IMR-90 (cell line): ENCODE measurements around the gene RBBP8. TPM values are rescaled to one million over a fixed set of nuclear protein-coding genes. Genes with fewer than 3 reads are reported as not detected.

Experiments
- ATAC-seq: fragments of 200-7000 bp; cut with Tn5 transposase; 2 replicates; pipeline ENCODE4 v1.9.1; 2020; ENCODE audit warnings: low read depth, mild to moderate bottlenecking, moderate library complexity
- BruUV-seq: library from RNA; stranded (reverse); fragments of 400-500 nt; replicated peaks from 2 replicates; lab custom pipeline; 2021; lab: Mats Ljungman, UMichigan
- CTCF ChIA-PET: fragments of 300-600 bp; formaldehyde crosslinking; extraction: SDS; loops from one replicate; lab custom pipeline; 2021; ENCODE audit warnings: antibody characterized with exemption; lab: Yijun Ruan, JAX
- POLR2A ChIA-PET: fragments of 300-600 bp; sonication (Branson Sonifier 250); formaldehyde crosslinking; loops from one replicate; lab custom pipeline; 2022; ENCODE audit warnings: antibody characterized with exemption; ENCODE audit not compliant: unreplicated experiment; lab: Charles Lee
- DNase-seq: peaks from one replicate; pipeline ENCODE4 v3.0.0; 2013
- H2AFZ ChIP-seq: replicated peaks from 2 replicates; pipeline ENCODE3; 2013; ENCODE audit warnings: low read length, mild to moderate bottlenecking; ENCODE audit not compliant: poor library complexity
- H2AK5ac ChIP-seq: 2 replicates; pipeline ENCODE4 v1.6.1; 2013; ENCODE audit warnings: low read depth, low read length, inconsistent platforms
- H2AK9ac ChIP-seq: replicated peaks from 2 replicates; pipeline ENCODE3; 2013; ENCODE audit warnings: mild to moderate bottlenecking, low read depth, low read length, moderate library complexity; ENCODE audit not compliant: poor library complexity
- H2BK120ac ChIP-seq: 2 replicates; pipeline ENCODE4 v1.6.1; 2013; ENCODE audit warnings: low read depth, low read length, inconsistent platforms
- H2BK15ac ChIP-seq: 3 replicates; pipeline ENCODE4 v1.6.1; 2013; ENCODE audit warnings: low read depth, low read length, inconsistent platforms
- H2BK20ac ChIP-seq: 2 replicates; pipeline ENCODE4 v1.6.1; 2013; ENCODE audit warnings: low read depth, mild to moderate bottlenecking, inconsistent platforms, low read length, moderate library complexity
- H2BK5ac ChIP-seq: 2 replicates; pipeline ENCODE4 v1.6.1; 2013; ENCODE audit warnings: mild to moderate bottlenecking, low read depth, low read length, inconsistent platforms; ENCODE audit not compliant: poor library complexity, severe bottlenecking
- H3K14ac ChIP-seq: replicated peaks from 2 replicates; pipeline ENCODE4 v1.6.1; 2013; ENCODE audit warnings: low read depth, low read length, inconsistent platforms
- H3K18ac ChIP-seq: 2 replicates; pipeline ENCODE4 v1.6.1; 2013; ENCODE audit warnings: low read depth, low read length, control low read depth
- H3K23ac ChIP-seq: 2 replicates; pipeline ENCODE4 v1.6.1; 2013; ENCODE audit warnings: low read depth, low read length, inconsistent platforms
- H3K27ac ChIP-seq: 2 replicates; pipeline ENCODE4 v1.5.1; 2013; ENCODE audit warnings: mild to moderate bottlenecking, control low read depth, low read length; ENCODE audit not compliant: insufficient read depth
- H3K27me3 ChIP-seq: 2 replicates; pipeline ENCODE4 v1.6.1; 2013; ENCODE audit warnings: low read length; ENCODE audit not compliant: control insufficient read depth, insufficient read depth
- H3K36me3 ChIP-seq: 2 replicates; pipeline ENCODE4 v1.6.1; 2013; ENCODE audit warnings: low read length, mixed read lengths; ENCODE audit not compliant: control insufficient read depth, insufficient read depth
- H3K4ac ChIP-seq: 2 replicates; pipeline ENCODE4 v1.6.1; 2013; ENCODE audit warnings: low read depth, low read length, inconsistent platforms
- H3K4me1 ChIP-seq: 2 replicates; pipeline ENCODE4 v1.6.1; 2013; ENCODE audit warnings: low read length, mixed read lengths; ENCODE audit not compliant: control insufficient read depth, insufficient read depth
- H3K4me2 ChIP-seq: 2 replicates; pipeline ENCODE4 v1.6.1; 2013; ENCODE audit warnings: low read depth, mild to moderate bottlenecking, control low read depth, low read length, moderate library complexity
- H3K4me3 ChIP-seq: 2 replicates; pipeline ENCODE4 v1.5.1; 2013; ENCODE audit warnings: low read depth, mild to moderate bottlenecking, control low read depth, low read length, moderate library complexity; ENCODE audit not compliant: insufficient read depth
- H3K56ac ChIP-seq: 2 replicates; pipeline ENCODE4 v1.6.1; 2013; ENCODE audit warnings: low read length, inconsistent platforms; ENCODE audit not compliant: insufficient read depth; ENCODE audit errors: extremely low read depth
- H3K79me1 ChIP-seq, 2 experiments: 2 replicates each; pipeline ENCODE4 v1.6.1; 2013; ENCODE audit warnings: low read length in 2 of 2, inconsistent platforms in 1 of 2, low read depth in 1 of 2
- H3K9ac ChIP-seq: 2 replicates; pipeline ENCODE4 v1.6.1; 2013; ENCODE audit warnings: low read depth, low read length, control low read depth
- H3K9me1 ChIP-seq: 2 replicates; pipeline ENCODE4 v1.6.1; 2013; ENCODE audit warnings: low read length, inconsistent platforms; ENCODE audit not compliant: insufficient read depth
- H3K9me3 ChIP-seq: 2 replicates; pipeline ENCODE4 v1.6.1; 2013; ENCODE audit warnings: low read length; ENCODE audit not compliant: control insufficient read depth, insufficient read depth
- H4K20me1 ChIP-seq: 2 replicates; pipeline ENCODE4 v1.6.1; 2013; ENCODE audit warnings: low read length, inconsistent platforms; ENCODE audit not compliant: insufficient read depth
- H4K5ac ChIP-seq: 2 replicates; pipeline ENCODE4 v1.6.1; 2013; ENCODE audit warnings: mild to moderate bottlenecking, low read depth, low read length, control low read depth
- H4K8ac ChIP-seq, 2 experiments: 2 replicates each; pipeline ENCODE4 v1.6.1; 2013; ENCODE audit warnings: low read depth in 2 of 2, low read length in 2 of 2, control low read depth in 1 of 2, inconsistent platforms in 1 of 2
- H4K91ac ChIP-seq: 2 replicates; pipeline ENCODE4 v1.6.1; 2013; ENCODE audit warnings: low read depth, low read length, inconsistent platforms; ENCODE audit not compliant: insufficient read depth
- SMC3 ChIP-seq: fragments of 150-350 bp; IDR thresholded peaks from 2 replicates; pipeline ENCODE4 v1.6.1; 2016; ENCODE audit warnings: low read depth, mild to moderate bottlenecking, antibody characterized with exemption, low read length, moderate library complexity
- WGBS, 2 experiments: methylation state at CpG; one replicate each; pipeline versions ENCODE4 v1.1.5 to v1.1.7; 2013; ENCODE audit warnings: missing lambda C conversion rate in 2 of 2; ENCODE audit not compliant: insufficient read length in 1 of 2; ENCODE audit errors: extremely low coverage in 2 of 2; 5-methylcytosine and 5-hydroxymethylcytosine counted together
- dilution Hi-C: fragments of 300-500 bp; cut with HindIII; formaldehyde crosslinking; loops from one replicate; pipeline ENCODE4 v1.14.3; 2018; ENCODE audit warnings: low sequenced_read_pairs; ENCODE audit not compliant: unreplicated experiment
- in situ Hi-C: fragments of 300-500 bp; cut with MboI; formaldehyde crosslinking; loops from 3 replicates; pipeline ENCODE4 v1.14.3; 2019; ENCODE audit warnings: low sequenced_read_pairs, inconsistent platforms, mixed read lengths
- intact Hi-C: fragments of 100-400 bp; cut with micrococcal nuclease; formaldehyde crosslinking; loops from 2 replicates; pipeline ENCODE4 v1.10.0; 2022
- microRNA-seq, 2 experiments: library from miRNA; stranded (forward) in 1 of 2; unstranded in 1 of 2; fragments of 10-50 nt in 1 of 2; fragments of <30 nt in 1 of 2; gene quantifications in 1 of 2; microRNA quantifications in 1 of 2; one replicate each; pipeline versions ENCODE3 to v1.1.0; 2013 to 2020; ENCODE audit not compliant: insufficient read depth in 1 of 2, insufficient read length in 1 of 2, unreplicated experiment in 1 of 2
- polyA plus RNA-seq, 3 experiments: library from polyadenylated mRNA; depleted of rRNA; stranded (reverse); fragments of >200 nt; gene quantifications; 2 replicates each; pipeline ENCODE4 v1.2.3, GENCODE V29; 2012; ENCODE audit warnings: low replicate concordance in 1 of 3
- small RNA-seq, 5 experiments: library from RNA; depleted of rRNA; stranded (forward); fragments of <200 nt; gene quantifications; one replicate each; pipeline ENCODE3, GENCODE V24; 2012
- total RNA-seq: library from RNA; depleted of rRNA; stranded (reverse); fragments of >200 nt; gene quantifications from 2 replicates; pipeline ENCODE4 v1.2.3, GENCODE V29; 2012; rRNA removed
- TF ChIP-seq, protein P1 (sequence below): conservative IDR thresholded peaks from 2 replicates; pipeline ENCODE4 v1.5.1; 2012; ENCODE audit warnings: mild to moderate bottlenecking, low read depth, low read length, improper control_type of control experiment

Gene RBBP8
- total and polyA plus RNA-seq, 2 of the 4 experiments (the other 2 are of a cell fraction) = 12.0 to 21.1 TPM

DNA sequence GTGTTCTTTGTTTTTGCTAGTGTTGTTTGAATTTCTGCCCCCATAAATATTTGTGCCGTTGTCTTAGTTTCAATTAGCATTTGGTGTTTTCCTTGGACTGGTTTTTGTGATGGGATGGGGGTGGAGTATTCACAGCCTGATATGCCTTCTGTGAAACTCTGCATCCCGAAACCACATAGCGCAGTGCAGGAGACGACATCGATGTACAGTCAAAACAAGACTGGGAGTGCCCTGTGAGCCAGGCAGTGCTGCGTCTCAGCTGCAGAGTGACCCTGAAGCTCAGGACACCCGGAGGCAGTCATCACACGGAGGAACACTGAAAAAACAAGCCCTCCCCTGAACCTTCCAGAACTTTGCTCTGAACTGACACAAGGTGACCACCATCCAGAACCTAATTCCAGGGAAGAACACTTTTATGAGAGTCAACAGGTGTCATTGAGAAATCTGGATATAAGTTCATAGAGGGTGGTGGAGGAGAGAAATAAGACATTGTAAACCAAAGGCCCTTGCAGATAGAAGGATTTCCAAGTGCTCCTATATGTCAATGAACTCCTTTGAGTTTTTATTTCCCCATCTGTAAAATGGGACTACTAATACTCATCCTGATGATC, 141.0 kb downstream of the RBBP8 start:
- H3K4me1 ChIP-seq = peaks cover 14% of the 10 kb centered on the region
- ChIA-PET POLR2A (no interaction called here), CTCF (no interaction called here)
- H3K79me1 ChIP-seq = no peaks in the 10 kb centered on the region
- H3K4me2 ChIP-seq = no peak overlapping the region
- no peaks in the 10 kb centered on the region for H4K20me1 ChIP-seq
- BruUV-seq = no TSS peak
- no peaks in the 10 kb centered on the region for H3K9me3 ChIP-seq
- H2BK120ac ChIP-seq = 0 out of 2 replicates have a peak overlapping the region, but pooled peaks have one; percentile 10
- no peak overlapping the region for H4K91ac ChIP-seq
- no peak overlapping the region for H3K23ac ChIP-seq
- no peak overlapping the region for H2AFZ ChIP-seq
- no peak overlapping the region for H3K27ac ChIP-seq
- no peaks in the 10 kb centered on the region for H3K27me3 ChIP-seq
- H3K9ac ChIP-seq = no peak overlapping the region
- WGBS, 2 experiments = 100% methylated on average over 1 of the region's 8 CpGs; no CpG with 5 or more reads in 1 of the 2 experiments
- in situ Hi-C loops = no loop called here
- peaks cover 21% of the 10 kb centered on the region for H3K9me1 ChIP-seq
- H2BK15ac ChIP-seq = no peak overlapping the region; the same call in 2 of the 3 replicates
- H2AK9ac ChIP-seq = no peak overlapping the region
- no peak overlapping the region for H2BK5ac ChIP-seq
- peak overlapping the region; percentile 4; the same call in 1 of the 2 replicates for H3K4ac ChIP-seq
- H4K5ac ChIP-seq = no peak overlapping the region
- H3K4me3 ChIP-seq = no peak overlapping the region
- 0 out of 2 replicates have a peak overlapping the region, but pooled peaks have one; percentile 2 for H3K14ac ChIP-seq
- peak overlapping the region; percentile 11 to 37; a peak in 2 of 4 replicates for H4K8ac ChIP-seq
- TF ChIP-seq SMC3 = no peak
- TF ChIP-seq, protein P1, sequence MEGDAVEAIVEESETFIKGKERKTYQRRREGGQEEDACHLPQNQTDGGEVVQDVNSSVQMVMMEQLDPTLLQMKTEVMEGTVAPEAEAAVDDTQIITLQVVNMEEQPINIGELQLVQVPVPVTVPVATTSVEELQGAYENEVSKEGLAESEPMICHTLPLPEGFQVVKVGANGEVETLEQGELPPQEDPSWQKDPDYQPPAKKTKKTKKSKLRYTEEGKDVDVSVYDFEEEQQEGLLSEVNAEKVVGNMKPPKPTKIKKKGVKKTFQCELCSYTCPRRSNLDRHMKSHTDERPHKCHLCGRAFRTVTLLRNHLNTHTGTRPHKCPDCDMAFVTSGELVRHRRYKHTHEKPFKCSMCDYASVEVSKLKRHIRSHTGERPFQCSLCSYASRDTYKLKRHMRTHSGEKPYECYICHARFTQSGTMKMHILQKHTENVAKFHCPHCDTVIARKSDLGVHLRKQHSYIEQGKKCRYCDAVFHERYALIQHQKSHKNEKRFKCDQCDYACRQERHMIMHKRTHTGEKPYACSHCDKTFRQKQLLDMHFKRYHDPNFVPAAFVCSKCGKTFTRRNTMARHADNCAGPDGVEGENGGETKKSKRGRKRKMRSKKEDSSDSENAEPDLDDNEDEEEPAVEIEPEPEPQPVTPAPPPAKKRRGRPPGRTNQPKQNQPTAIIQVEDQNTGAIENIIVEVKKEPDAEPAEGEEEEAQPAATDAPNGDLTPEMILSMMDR = no peak
- dilution Hi-C loops = no loop called here
- peak overlapping the region; percentile 5 for H2AK5ac ChIP-seq
- intact Hi-C loops = no loop called here
- ATAC-seq (no peak), DNase-seq (no peak)
- no peak overlapping the region for H3K56ac ChIP-seq
- no peaks in the 10 kb centered on the region for H3K36me3 ChIP-seq
- H3K18ac ChIP-seq = no peak overlapping the region; the same call in 1 of the 2 replicates
- peak overlapping the region; percentile 17; the same call in 1 of the 2 replicates for H2BK20ac ChIP-seq

Small RNA genes lying within 50 kb of the gene (microRNA-seq; reads per million reads assigned to microRNA genes)
- gene RF00019 (ENCODE audit: insufficient read depth, insufficient read length) (not detected), gene RN7SL745P (ENCODE audit: insufficient read depth, insufficient read length) (not detected)

Small RNA genes lying within 50 kb of the gene (small RNA-seq; reads per million reads assigned to genes)
- 0 reads per million in 5 experiments for gene RF00019
- gene RN7SL745P = 0 reads per million in 5 experiments

Other genes starting within 250 kb of the RBBP8 start
- 4.7 and 5.7 TPM in 2 replicates for gene CABLES1, start 202.2 kb downstream of the RBBP8 start, total RNA-seq
- 4.4 and 4.7 TPM in 2 replicates for gene CABLES1, start 202.2 kb downstream of the RBBP8 start, polyA plus RNA-seq (2012; rRNA removed)